IPS-15b (cell line): ENCODE measurements around the gene RTN4R.
A peak's percentile ranks its signal among the peaks of the same experiment; 100 is the strongest.

Experiments used
- H3K27me3 ChIP-seq: one replicate; pipeline ENCODE4 v1.6.1; 2013; ENCODE audit warnings: low read length; ENCODE audit not compliant: control insufficient read depth, insufficient read depth
- H3K36me3 ChIP-seq: one replicate; pipeline ENCODE4 v1.6.1; 2013; ENCODE audit warnings: low read length; ENCODE audit not compliant: control insufficient read depth, insufficient read depth
- H3K4me1 ChIP-seq: one replicate; pipeline ENCODE4 v1.6.1; 2013; ENCODE audit warnings: mild to moderate bottlenecking, low read length; ENCODE audit not compliant: control insufficient read depth, insufficient read depth
- H3K4me3 ChIP-seq: one replicate; pipeline ENCODE4 v1.5.1; 2013; ENCODE audit warnings: low read depth, low read length
- H3K9ac ChIP-seq: one replicate; pipeline ENCODE4 v1.6.1; 2013; ENCODE audit warnings: low read depth, mild to moderate bottlenecking, low read length
- H3K9me3 ChIP-seq: one replicate; pipeline ENCODE4 v1.6.1; 2013; ENCODE audit warnings: mild to moderate bottlenecking, low read length; ENCODE audit not compliant: control insufficient read depth, insufficient read depth

Gene RTN4R

GRCh38 chr22:20205964-20206708 is 62.0 kb downstream of the RTN4R start:
- Histone ChIP-seq H3K9me3 (no peaks in the 10 kb centered on the region), H3K4me1 (peaks cover 6% of the 10 kb centered on the region), H3K36me3 (no peaks in the 10 kb centered on the region), H3K9ac (no peak overlapping the region), H3K4me3 (no peak overlapping the region), H3K27me3 (no peaks in the 10 kb centered on the region)

DNA sequence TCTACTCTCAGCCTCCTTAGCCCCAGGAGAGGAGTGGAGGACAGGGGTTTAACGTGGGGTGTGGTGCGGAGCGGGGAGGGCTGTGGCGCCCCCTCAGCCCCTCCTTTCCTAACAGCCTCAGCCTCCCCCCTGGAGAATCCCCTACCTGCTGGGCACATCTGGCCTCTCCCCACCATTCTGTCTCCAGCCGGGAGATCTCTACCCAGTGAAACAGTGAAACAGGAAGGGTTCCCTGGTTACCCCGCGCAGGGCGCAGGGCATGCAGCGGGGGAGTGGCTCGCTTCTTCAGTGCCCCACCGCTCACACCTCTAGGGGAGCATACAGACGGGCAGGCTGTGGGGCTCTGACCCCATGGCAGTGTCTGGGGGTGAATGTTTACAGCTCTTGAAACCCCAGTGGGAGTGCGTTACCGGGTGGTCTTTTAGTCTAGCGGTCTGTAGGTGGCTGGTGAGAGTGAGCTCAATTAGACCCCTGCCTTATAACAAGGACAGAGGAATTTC is 62.6 kb downstream of the RTN4R start:
- H3K4me3 ChIP-seq, result no peak overlapping the region
- no peaks in the 10 kb centered on the region for H3K27me3 ChIP-seq
- H3K4me1 ChIP-seq, result peaks cover 6% of the 10 kb centered on the region
- H3K9ac ChIP-seq, result no peak overlapping the region
- no peaks in the 10 kb centered on the region for H3K36me3 ChIP-seq
- no peaks in the 10 kb centered on the region for H3K9me3 ChIP-seq

DNA sequence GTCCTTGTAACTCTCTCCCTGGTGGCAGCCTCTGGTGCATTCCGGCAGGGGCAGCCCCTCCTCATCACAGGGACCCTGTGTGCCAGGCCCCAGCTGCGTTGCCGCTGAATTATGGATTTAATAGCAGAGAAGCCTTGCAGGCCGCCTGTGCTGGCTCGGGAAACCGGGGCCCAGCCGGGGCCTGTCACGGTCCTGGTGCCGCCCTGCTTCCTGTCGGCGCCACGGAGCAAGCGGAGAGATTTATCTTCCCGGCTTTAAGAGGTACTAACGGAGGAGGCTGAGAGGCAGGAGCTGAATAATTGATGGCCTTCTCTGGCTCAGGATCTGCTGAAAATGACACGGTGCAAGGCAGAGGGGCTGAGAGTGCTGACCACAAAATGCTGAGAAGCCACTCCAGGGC is 63.3 kb downstream of the RTN4R start:
- Histone ChIP-seq H3K4me3 (no peak overlapping the region), H3K9me3 (no peaks in the 10 kb centered on the region), H3K4me1 (peaks cover 6% of the 10 kb centered on the region), H3K9ac (no peak overlapping the region), H3K27me3 (no peaks in the 10 kb centered on the region), H3K36me3 (no peaks in the 10 kb centered on the region)

- Histone ChIP-seq H3K9ac (no peak overlapping the region), H3K4me3 (no peak overlapping the region)
These were observed 63.8 kb downstream of the RTN4R start for GRCh38 chr22:20204311-20204710.

GRCh38 chr22:20203552-20204201 is 64.4 kb downstream of the RTN4R start:
- Histone ChIP-seq H3K27me3 (no peaks in the 10 kb centered on the region), H3K9me3 (no peaks in the 10 kb centered on the region), H3K4me1 (peaks cover 6% of the 10 kb centered on the region), H3K4me3 (no peak overlapping the region), H3K9ac (peak overlapping the region; percentile 41), H3K36me3 (no peaks in the 10 kb centered on the region)

More at GRCh38 chr22:20204311-20204710, 63.8 kb downstream of the RTN4R start:
- peaks cover 6% of the 10 kb centered on the region for H3K4me1 ChIP-seq
- no peaks in the 10 kb centered on the region for H3K9me3 ChIP-seq
- H3K27me3 ChIP-seq, result no peaks in the 10 kb centered on the region
- H3K36me3 ChIP-seq, result no peaks in the 10 kb centered on the region

DNA sequence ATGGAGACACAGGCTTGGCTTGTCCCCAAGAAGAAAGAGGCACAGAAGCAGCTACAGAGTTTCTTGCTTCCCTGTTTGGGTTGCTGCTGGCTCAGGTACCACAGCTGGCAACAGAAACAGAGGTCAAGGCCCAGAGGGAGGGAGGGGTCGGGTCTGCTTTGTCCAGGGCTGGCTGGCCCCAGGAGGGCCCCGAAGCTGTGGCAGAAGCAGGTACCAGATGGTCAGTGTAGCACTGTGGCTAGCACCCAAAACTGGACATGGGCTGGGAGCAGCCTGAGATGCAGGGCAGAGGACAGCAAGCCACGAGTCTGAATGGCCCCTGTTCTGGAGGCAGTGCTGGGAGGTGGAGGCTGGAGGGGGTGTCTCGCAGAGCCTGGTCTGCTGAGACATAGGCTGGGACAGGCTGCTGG is 65.0 kb downstream of the RTN4R start:
- Histone ChIP-seq H3K4me3 (no peak overlapping the region), H3K9ac (peak overlapping the region; percentile 41), H3K36me3 (no peaks in the 10 kb centered on the region), H3K27me3 (no peaks in the 10 kb centered on the region), H3K4me1 (peaks cover 6% of the 10 kb centered on the region), H3K9me3 (no peaks in the 10 kb centered on the region)

GRCh38 chr22:20201837-20202392 is 66.2 kb downstream of the RTN4R start:
- no peak overlapping the region for H3K4me3 ChIP-seq
- no peaks in the 10 kb centered on the region for H3K36me3 ChIP-seq
- H3K9ac ChIP-seq, result no peak overlapping the region
- no peaks in the 10 kb centered on the region for H3K27me3 ChIP-seq
- no peaks in the 10 kb centered on the region for H3K9me3 ChIP-seq
- peaks cover 6% of the 10 kb centered on the region for H3K4me1 ChIP-seq

GRCh38 chr22:20199906-20200305 is 68.2 kb downstream of the RTN4R start:
- Histone ChIP-seq H3K9me3 (no peaks in the 10 kb centered on the region), H3K4me1 (peaks cover 4% of the 10 kb centered on the region), H3K27me3 (no peaks in the 10 kb centered on the region)

GRCh38 chr22:20199413-20199842 is 68.7 kb downstream of the RTN4R start:
- no peaks in the 10 kb centered on the region for H3K9me3 ChIP-seq
- no peaks in the 10 kb centered on the region for H3K36me3 ChIP-seq
- peaks cover 4% of the 10 kb centered on the region for H3K4me1 ChIP-seq
- no peaks in the 10 kb centered on the region for H3K27me3 ChIP-seq
- H3K4me3 ChIP-seq, result no peak overlapping the region
- no peak overlapping the region for H3K9ac ChIP-seq

More at GRCh38 chr22:20199906-20200305, 68.2 kb downstream of the RTN4R start:
- H3K9ac ChIP-seq, result no peak overlapping the region
- H3K4me3 ChIP-seq, result no peak overlapping the region
- H3K36me3 ChIP-seq, result no peaks in the 10 kb centered on the region

- Histone ChIP-seq H3K36me3 (no peaks in the 10 kb centered on the region), H3K4me3 (no peak overlapping the region), H3K9me3 (no peaks in the 10 kb centered on the region), H3K27me3 (no peaks in the 10 kb centered on the region), H3K9ac (no peak overlapping the region), H3K4me1 (peaks cover 4% of the 10 kb centered on the region)
These were observed 69.4 kb downstream of the RTN4R start for GRCh38 chr22:20198557-20199319.

DNA sequence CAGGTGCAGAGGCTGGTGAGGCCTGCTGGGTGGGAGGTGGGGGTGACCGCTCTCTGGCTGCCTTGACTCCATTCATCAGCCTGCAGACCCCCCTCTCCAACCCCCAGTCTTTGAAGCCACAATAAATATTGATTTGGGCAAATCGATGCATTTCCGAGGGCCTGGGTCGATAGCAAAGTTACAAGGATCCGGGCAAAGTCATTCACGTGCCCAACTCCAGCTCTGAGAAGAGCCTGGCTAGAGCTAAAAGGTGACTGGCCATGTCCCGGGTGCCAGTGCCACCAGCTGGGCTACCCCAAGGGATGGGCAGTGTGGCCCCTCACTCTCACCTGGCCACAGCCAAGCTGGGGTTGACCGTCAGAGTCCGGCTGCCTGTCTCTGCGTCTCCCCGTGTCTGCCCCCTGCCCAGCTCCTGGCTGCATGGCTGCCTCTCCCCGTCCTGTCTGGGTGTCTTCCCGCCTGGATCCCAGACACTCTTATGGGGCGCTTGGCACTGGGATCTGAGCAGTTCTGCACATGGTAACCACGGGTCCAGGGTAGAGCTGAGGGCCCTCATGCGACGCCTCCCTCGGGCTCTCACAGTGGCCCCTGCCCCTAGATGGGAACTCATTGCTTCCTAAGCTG is 70.6 kb downstream of the RTN4R start:
- no peaks in the 10 kb centered on the region for H3K27me3 ChIP-seq
- H3K9ac ChIP-seq, result no peak overlapping the region

More for the DNA sequence above, 70.6 kb downstream of the RTN4R start:
- no peak overlapping the region for H3K4me3 ChIP-seq
- H3K9me3 ChIP-seq, result no peaks in the 10 kb centered on the region
- H3K36me3 ChIP-seq, result no peaks in the 10 kb centered on the region
- H3K4me1 ChIP-seq, result no peaks in the 10 kb centered on the region
